DMS114 treated with DMSO at 0.1 percent for 48 hours (cell line): ENCODE measurements around the gene LRRC1.

Source experiments
- DNase-seq: peaks from one replicate; lab custom pipeline; 2025; ENCODE audit not compliant: unreplicated experiment; lab: John Stamatoyannopoulos, UW

LRRC1 gene

DNA sequence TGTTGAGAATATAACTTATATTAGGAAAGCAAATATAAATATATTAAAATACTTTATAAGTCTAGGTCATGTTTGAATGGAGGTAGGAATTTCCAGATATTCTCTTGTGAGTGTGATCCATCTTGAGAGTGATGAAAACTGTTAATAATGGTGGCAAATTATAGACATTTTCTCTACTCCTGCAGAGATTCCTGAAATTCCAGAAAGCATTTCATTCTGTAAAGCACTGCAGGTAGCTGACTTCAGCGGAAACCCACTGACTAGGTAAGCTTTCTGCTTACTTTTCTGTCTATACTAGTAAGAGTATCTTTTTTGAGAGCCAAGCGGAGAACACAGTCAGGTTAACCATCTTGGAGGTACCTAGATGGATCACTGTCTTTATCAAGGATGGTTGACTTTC is 84.0 kb downstream of the LRRC1 start:
- no peak for DNase-seq

DNA sequence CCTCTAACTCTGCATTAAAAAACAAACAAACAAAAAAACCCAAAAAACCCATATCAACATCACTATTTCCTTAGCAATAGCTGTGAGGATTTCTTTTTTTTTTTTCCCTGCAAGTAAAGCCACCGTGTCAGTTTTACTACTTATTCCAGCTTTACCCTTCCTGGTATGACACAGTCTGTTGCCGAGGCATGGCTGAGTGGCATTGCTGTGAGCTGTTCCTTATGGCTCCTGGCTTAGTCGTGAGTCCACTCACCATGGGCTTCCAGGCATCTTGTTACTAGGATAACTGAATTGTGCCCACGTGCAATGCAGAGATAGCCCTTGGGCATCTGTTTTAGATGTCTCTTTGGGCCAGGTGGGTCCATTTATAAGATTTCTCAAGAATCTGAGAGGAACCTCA is 84.8 kb downstream of the LRRC1 start:
- no peak for DNase-seq

DNA sequence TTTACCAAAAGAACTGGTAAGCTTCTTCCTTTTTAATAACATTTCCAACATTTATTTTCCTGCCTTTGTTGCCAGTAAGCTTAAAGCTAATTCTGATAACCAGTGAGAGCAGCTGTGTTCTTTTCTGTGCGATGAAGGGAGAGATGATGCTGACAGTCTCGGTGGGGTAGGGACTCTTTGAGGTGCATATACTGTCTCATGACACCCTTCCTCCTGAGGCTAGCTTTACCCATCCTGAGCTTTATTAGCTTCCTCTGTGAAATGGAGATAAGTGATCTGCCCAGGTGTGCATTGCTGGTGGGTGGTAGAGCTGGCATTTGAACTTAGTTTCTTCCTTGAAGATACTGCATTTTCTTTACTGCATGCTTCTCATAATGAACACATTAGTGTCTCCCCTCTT is 92.5 kb downstream of the LRRC1 start:
- no peak for DNase-seq

DNA sequence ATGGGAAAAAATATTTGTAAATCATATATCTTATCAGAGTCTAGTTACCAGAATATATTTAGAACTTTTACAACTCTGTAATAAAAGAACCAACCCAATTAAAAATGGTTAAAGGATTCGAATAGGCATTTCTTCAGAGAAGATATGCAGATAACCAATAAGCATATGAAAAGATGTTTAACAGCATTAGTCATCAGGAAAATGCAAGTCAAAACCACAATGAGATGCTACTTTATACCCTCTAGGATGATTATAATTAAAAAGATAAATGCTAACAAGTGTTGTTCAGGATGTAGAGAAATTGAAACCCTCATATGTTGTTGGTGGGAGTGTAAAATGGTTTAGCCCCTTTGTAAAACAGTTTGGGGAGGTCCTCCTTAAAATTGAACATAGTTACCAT is 94.1 kb downstream of the LRRC1 start:
- DNase-seq = no peak

- DNase-seq = no peak
These were observed 94.6 kb downstream of the LRRC1 start for GRCh38 chr6:53889365-53889764.

DNA sequence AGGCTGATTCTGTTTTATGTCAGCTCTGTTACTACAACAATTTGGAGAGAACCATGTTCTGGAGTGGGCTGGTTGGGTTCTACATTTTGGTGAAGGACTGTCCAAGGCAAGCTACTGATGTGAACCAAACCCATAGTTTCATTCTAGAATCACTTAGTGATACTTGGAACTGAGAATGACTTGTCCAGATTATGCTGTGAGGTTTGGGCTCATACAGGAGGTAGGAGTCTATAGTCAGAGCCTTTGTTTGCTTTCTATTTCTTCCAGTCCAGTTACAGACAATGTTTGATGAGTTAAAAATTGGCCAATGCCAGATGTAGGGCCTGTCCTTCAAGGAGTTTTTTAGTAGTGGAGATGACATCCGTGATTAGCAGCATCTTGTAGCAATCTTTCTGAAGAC is 97.9 kb downstream of the LRRC1 start:
- no peak for DNase-seq

DNA sequence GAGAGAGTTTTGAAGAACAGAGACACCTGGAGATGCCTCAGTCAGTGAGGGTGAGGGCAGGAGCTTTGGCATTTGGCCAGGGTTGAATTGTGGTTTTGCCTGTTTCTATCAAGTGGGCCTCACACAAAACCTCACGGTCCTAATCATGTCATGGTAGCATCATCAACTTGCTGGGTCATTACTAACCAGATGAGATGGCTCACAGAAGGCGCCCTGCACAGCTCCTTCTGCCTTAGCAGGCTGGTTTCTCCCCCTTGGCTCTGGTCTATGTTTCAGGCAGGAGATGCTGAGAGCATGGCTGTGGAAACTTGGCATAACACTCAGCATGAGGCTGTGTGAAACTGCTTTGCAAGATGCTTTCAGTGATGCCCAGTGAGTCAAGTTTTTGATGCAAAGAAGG is 99.3 kb downstream of the LRRC1 start:
- no peak for DNase-seq

GRCh38 chr6:53896196-53896595 is 101.4 kb downstream of the LRRC1 start:
- no peak for DNase-seq

- no peak for DNase-seq
These were observed 103.4 kb downstream of the LRRC1 start for GRCh38 chr6:53898026-53898795.

DNA sequence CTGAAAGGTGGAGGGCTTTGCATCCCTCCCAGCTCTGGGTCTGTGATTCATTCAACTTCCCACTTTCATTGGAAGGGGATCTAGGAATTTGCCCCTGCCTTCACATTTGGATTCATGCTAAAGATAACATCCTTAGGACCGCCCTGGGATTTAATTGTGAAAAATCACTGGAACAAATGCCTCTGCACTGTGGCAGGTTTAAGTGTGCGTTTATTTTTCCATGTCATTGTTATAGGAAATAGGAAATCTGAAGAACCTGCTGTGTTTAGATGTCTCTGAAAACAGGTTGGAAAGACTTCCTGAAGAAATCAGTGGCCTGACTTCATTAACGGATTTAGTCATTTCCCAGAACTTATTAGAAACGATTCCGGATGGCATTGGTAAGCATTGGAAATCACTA is 104.7 kb downstream of the LRRC1 start:
- no peak for DNase-seq

- DNase-seq = no peak
These were observed 108.6 kb downstream of the LRRC1 start for GRCh38 chr6:53903357-53903756.

DNA sequence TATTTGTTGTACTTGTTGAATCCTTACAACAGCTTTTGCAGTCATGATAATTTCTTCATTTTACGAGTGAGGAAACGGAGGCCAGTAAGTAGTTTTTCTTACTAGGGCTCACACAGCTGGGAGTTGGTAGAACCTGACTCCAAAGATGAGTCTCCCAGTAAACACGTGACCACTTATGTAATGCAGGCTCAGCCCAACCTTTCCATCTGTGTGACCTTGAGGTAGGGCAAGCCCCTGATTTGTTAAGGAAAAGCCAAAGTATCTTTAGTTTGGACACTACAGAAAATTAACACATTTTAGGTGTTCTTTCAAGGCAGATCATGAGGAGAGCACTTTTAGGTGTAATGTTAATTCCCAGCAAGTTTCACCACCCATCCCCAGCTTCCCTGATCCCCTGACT is 111.3 kb downstream of the LRRC1 start:
- no peak for DNase-seq

GRCh38 chr6:53906842-53907241 is 112.0 kb downstream of the LRRC1 start:
- no peak for DNase-seq

DNA sequence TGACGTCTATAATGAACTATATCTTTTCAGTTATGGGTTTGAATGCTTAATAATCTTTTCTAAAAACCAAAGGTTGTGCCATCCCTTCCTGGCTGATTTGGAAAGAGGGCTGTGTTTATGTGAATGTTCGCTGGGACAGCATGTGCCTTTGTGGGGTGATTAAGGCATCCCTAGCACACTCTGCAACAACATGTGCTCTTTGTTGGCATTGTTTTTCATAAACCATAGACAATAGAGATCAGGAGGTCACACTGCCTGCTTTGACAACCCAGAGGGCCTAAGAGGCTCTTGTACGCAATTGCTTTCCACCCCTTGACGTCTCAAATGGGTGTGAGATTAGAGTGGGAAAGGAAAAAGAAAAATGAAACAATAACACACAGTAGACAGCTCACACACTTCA is 116.0 kb downstream of the LRRC1 start:
- DNase-seq = no peak

DNA sequence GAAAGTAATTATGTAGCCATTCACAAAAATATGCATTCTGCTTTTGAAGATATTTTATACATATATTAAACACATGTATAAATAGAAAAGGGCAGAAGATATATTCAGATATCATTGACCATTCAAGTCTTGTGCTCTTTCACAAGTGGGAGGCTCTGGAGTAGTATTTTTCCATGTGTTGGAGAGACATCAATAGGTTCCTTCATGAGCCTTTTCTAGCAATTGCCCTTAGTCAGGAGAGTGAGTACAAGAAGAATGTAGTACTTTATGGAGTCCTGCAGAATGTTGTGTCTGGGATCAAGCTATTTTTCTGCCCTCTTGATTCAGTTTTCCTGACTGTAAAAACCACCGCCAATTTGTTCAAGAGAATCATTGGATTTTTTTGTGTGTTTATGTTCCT is 117.9 kb downstream of the LRRC1 start:
- no peak for DNase-seq

DNA sequence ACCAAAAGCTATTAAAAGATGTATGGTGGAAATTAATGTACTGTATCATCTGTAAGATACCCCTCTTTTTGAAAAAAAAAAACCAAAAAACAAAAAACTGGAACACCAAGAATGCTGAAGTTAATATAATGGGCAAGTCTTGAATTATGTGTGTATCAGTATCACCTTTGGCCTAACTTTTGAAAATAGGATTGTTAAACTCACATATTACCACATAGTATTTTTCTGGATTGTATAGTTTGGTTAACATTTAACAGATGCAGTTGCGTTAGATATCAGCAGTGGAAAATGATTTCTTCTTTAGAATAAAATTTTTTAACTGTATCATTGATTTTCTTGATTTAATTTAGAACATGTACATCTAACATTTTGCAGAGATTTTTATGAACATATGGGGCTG is 118.5 kb downstream of the LRRC1 start:
- no peak for DNase-seq

DNA sequence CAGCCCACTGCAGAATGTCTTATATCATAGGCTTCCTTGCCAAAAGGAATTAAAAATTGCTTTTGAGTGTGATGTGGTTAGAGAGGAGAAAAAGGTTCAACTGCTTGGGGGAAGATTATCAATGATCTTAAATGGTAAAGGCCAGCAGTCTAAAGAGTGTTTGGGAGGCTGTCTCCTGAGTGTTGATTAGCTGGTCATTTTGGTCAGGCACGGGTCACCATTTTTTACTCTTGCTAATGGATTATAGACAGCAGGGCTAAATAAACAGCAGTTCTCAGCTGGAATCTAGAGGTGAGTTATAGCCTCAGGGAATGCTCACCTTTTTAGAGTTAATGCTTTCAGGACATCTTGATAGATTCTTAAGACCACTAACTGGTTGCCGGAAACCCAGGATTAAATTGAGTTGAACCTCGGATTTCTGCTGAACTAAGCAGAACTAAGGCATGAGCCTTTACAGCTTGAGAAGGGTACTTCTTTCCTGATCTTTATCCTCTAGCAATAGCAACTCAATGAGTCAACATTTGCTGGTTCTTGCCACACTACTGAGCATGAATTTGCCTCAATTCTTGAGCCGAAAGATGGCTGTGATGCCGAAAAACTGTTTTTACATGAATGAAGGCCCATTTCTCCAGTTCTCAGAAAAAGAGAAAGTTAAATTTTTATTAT is 120.4 kb downstream of the LRRC1 start:
- DNase-seq = no peak

DNA sequence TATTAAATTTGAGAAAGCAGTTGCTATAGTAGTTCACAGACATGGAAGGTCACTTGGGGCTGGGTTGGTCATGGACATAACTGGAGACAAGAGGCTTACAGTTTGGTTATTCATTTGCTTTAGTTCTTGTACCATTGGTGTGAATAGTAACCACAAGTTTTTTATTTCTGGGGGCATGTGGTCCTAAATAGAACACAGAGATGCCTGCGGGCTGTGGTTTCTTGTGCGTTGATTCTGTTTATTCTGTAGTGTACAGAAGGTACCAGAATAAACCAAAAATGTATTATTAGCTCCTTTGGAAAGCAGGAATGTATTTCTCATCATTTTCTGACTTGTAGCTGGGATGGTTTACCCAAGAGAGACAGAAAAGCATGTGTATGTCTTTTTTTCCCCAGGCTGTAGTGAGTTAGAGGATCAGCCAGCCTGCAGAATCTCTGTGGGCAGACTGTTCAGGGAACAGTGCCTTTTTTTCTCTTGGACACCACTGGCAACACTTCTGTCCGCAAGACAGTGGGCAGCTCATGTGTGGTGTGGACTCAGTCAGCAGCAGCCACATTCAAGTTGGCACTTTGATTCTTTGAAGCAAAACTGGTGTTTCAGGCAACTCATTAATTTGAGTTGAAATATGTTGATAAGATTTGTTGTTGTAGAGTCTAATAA is 122.1 kb downstream of the LRRC1 start:
- DNase-seq = no peak

- DNase-seq = no peak
These were observed 122.6 kb downstream of the LRRC1 start for GRCh38 chr6:53917464-53917842.

DNA sequence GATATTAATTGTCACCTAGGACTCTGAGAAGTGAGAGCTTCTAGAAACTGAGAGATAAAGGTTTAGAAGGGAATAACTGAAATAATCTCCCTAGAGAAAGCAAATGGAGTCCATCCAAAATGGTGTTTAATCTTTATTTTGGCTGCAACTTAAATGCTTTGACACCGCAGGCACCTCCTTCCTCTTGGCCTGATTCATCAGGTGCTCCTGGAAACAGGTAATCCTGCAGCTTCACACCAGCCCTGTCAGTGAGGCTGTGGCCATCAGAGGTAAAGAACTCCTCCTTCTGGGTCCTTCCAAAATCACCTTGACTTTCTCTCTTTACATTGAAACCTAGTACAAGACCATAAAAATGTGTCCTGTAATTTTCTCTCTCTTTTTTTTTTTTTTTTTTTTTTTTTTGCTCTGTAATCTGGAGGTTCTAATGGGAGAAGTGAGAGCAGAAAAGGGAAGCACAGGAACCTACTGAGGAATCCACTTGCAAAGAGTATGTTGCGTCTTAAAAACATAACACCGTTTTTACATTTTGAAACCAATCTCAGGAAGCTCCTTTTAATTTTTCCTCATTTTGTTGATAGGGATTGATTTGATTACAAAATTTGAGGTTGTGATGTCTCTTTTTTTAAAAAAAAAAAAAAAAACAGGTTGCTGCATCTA is 124.2 kb downstream of the LRRC1 start:
- DNase-seq = no peak

DNA sequence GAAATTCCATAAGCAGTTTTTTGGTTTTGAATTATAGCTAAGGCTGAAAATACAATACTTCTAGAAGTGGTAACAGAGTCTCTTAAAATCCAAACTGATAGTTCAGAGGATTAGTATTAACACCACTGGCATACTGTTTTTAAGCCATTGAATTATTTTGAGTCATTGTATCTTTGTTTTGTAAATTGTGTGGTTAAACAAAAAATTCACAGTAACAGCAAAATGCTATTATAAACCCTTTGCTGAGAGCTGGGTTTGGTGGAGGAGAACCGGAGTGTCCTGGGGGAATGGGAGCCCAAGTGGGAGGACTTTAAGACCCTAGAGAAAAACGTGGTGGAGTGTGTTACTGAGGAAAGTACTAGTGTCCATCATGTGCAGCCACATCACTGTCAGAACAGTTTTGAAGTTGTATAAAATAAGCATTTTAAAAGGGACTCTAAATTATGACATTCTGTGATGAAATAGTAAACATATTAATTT is 125.1 kb downstream of the LRRC1 start:
- no peak for DNase-seq

DNA sequence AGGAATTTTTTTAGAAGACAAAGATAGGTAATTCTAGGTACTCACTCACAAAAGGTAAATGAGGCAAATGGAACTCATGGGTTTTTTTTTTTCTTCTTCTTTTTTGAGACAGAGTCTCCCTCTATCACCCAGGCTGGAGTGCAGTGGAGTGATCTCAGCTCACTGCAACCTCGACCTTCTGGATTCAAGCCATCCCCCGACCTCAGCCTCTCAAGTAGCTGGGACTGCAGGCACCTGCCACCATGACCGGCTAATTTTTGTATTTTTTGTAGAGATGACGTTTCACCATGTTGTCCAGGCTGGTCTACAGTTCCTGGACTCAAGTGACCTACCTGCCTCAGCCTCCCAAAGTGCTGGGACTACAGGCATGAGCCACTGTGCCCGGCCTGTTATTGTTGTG is 126.1 kb downstream of the LRRC1 start:
- DNase-seq = no peak
